ENCODE data around the gene SRRT. TPM values are rescaled to one million over a fixed set of nuclear protein-coding genes. Genes with fewer than 3 reads are reported as not detected.

The SRRT gene
- total RNA-seq, 1 donor from 2014 or later: 302 TPM

DNA sequence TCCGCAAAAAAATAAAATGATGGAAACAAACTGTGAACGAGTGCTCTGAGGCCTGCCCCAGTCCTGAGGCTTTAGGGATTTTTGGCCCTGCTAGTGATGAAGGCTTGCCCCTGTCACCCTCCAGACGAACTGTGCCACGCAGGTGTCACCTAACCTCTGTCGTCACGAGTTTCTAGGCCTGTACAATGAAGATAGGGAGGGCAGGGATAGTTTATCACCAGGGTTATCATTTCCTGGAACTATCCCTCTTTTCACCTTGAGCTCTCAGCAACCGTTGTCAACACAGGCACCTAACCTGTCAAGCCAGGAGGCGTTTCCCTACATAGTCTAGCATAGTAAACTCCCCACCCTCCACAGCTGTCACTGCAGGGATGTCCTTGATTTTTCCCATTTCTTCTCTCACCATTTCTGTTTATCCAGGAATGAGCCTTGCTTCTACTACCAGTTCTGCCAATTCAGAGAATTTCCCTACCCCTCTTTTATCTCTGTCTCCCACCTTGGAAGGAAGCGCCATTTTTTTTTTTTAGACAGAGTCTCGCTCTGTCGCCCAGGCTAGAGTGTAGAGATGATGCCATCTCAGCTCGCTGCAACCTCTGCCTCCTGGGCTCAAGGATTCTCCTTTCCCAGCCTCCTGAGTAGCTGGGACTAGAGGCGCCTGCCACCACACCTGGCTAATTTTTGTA, 23.0 kb downstream of the SRRT start:
- Mint-ChIP-seq H3K4me1 (ENCODE audit: low read depth) (peaks cover 11% of the 10 kb centered on the region), H3K4me3 (ENCODE audit: low read depth) (peak overlapping the region; percentile 37), H3K36me3 (ENCODE audit: insufficient read depth) (no peaks in the 10 kb centered on the region), H3K27me3 (peaks cover 28% of the 10 kb centered on the region), H3K9me3 (ENCODE audit: low read depth) (no peaks in the 10 kb centered on the region), H3K27ac (peak overlapping the region; percentile 50)
- DNase-seq (ENCODE audit: low spot score, unreplicated experiment): no peak
- TF ChIP-seq, protein P1, sequence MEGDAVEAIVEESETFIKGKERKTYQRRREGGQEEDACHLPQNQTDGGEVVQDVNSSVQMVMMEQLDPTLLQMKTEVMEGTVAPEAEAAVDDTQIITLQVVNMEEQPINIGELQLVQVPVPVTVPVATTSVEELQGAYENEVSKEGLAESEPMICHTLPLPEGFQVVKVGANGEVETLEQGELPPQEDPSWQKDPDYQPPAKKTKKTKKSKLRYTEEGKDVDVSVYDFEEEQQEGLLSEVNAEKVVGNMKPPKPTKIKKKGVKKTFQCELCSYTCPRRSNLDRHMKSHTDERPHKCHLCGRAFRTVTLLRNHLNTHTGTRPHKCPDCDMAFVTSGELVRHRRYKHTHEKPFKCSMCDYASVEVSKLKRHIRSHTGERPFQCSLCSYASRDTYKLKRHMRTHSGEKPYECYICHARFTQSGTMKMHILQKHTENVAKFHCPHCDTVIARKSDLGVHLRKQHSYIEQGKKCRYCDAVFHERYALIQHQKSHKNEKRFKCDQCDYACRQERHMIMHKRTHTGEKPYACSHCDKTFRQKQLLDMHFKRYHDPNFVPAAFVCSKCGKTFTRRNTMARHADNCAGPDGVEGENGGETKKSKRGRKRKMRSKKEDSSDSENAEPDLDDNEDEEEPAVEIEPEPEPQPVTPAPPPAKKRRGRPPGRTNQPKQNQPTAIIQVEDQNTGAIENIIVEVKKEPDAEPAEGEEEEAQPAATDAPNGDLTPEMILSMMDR (IDR thresholded peaks at IDR 0.05; ENCODE audit: unreplicated experiment): no peak

GRCh38 chr7:100899432-100899831, 24.5 kb downstream of the SRRT start:
- Mint-ChIP-seq H3K4me1 (ENCODE audit: low read depth) (peaks cover 8% of the 10 kb centered on the region), H3K27me3 (peaks cover 28% of the 10 kb centered on the region), H3K36me3 (ENCODE audit: insufficient read depth) (no peaks in the 10 kb centered on the region), H3K4me3 (ENCODE audit: low read depth) (no peak overlapping the region), H3K27ac (no peak overlapping the region), H3K9me3 (ENCODE audit: low read depth) (no peaks in the 10 kb centered on the region)
- TF ChIP-seq, protein P1 (IDR thresholded peaks at IDR 0.05; ENCODE audit: unreplicated experiment): no peak
- no peak for DNase-seq (ENCODE audit: low spot score, unreplicated experiment)

GRCh38 chr7:100900978-100901377, 26.1 kb downstream of the SRRT start:
- H3K4me3 Mint-ChIP-seq (ENCODE audit: low read depth): no peak overlapping the region
- H3K27me3 Mint-ChIP-seq: peaks cover 26% of the 10 kb centered on the region
- peaks cover 6% of the 10 kb centered on the region for H3K4me1 Mint-ChIP-seq (ENCODE audit: low read depth)
- H3K9me3 Mint-ChIP-seq (ENCODE audit: low read depth): no peaks in the 10 kb centered on the region
- TF ChIP-seq, protein P1 (IDR thresholded peaks at IDR 0.05; ENCODE audit: unreplicated experiment): no peak
- no peak for DNase-seq (ENCODE audit: low spot score, unreplicated experiment)
- no peak overlapping the region for H3K27ac Mint-ChIP-seq
- no peaks in the 10 kb centered on the region for H3K36me3 Mint-ChIP-seq (ENCODE audit: insufficient read depth)

DNA sequence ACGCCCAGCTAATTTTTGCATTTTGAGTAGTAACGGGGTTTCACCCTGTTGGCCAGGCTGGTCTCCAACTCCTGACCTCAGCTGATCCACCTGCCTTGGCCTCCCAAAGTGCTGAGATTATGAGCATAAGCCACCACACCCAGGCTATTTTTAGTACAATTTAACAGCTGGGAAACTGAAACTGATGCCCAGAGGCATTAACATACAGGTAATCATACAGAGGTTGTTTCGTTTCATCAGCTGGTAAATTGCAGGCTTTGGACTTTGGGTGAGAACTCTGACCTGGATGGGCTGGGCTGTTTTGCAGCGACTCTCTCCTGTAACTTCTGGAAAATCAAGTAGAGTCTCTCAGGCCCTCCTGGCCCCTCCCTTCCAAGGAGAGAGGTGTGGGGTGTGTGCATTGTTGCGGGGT, 27.0 kb downstream of the SRRT start:
- Mint-ChIP-seq H3K36me3 (ENCODE audit: insufficient read depth) (no peaks in the 10 kb centered on the region), H3K27ac (no peak overlapping the region), H3K4me3 (ENCODE audit: low read depth) (no peak overlapping the region), H3K9me3 (ENCODE audit: low read depth) (no peaks in the 10 kb centered on the region), H3K27me3 (peaks cover 20% of the 10 kb centered on the region), H3K4me1 (ENCODE audit: low read depth) (peaks cover 2% of the 10 kb centered on the region)
- TF ChIP-seq, protein P1 (IDR thresholded peaks at IDR 0.05; ENCODE audit: unreplicated experiment): no peak
- no peak for DNase-seq (ENCODE audit: low spot score, unreplicated experiment)

- Mint-ChIP-seq H3K9me3 (ENCODE audit: low read depth) (no peaks in the 10 kb centered on the region), H3K27ac (no peak overlapping the region), H3K4me3 (ENCODE audit: low read depth) (no peak overlapping the region), H3K4me1 (ENCODE audit: low read depth) (no peaks in the 10 kb centered on the region), H3K36me3 (ENCODE audit: insufficient read depth) (no peaks in the 10 kb centered on the region), H3K27me3 (peaks cover 15% of the 10 kb centered on the region)
- TF ChIP-seq, protein P1 (IDR thresholded peaks at IDR 0.05; ENCODE audit: unreplicated experiment): no peak
- no peak for DNase-seq (ENCODE audit: low spot score, unreplicated experiment)
Measured at GRCh38 chr7:100902638-100903037, 27.7 kb downstream of the SRRT start.

Data from progenitor cell of endocrine pancreas (in vitro differentiated cells).